A673 (cell line): ENCODE measurements around the gene SLC17A7. TPM values are rescaled to one million over a fixed set of nuclear protein-coding genes. Genes with fewer than 3 reads are reported as not detected.

Experiments
- BruUV-seq: library from RNA; stranded (reverse); fragments of 400-500 nt; replicated peaks from 2 replicates; lab custom pipeline; 2021; lab: Mats Ljungman, UMichigan
- CTCF ChIA-PET: fragments of 300-600 bp; sonication (Branson Sonifier 250); formaldehyde crosslinking; loops from one replicate; lab custom pipeline; 2022; ENCODE audit warnings: antibody characterized with exemption; lab: Charles Lee
- POLR2A ChIA-PET: fragments of 300-600 bp; sonication (Branson Sonifier 250); formaldehyde crosslinking; loops from one replicate; lab custom pipeline; 2022; ENCODE audit warnings: antibody characterized with exemption; ENCODE audit not compliant: low non-redundant PET; lab: Charles Lee
- DNase-seq: peaks from one replicate; pipeline ENCODE4 v3.0.0-alpha.2; 2015; ENCODE audit warnings: low spot score
- H3K27ac ChIP-seq: fragments of 200-600 bp; sonication (generic); 2 replicates; pipeline ENCODE4 v1.5.1; 2016; ENCODE audit warnings: mixed run types, low read depth, mild to moderate bottlenecking, mixed read lengths, antibody characterized with exemption, low read length; ENCODE audit not compliant: poor library complexity, severe bottlenecking
- H3K27me3 ChIP-seq: fragments of 200-600 bp; sonication (generic); replicated peaks from 2 replicates; pipeline ENCODE4 v1.6.1; 2017; ENCODE audit warnings: mixed run types, low read depth, mild to moderate bottlenecking, mixed read lengths, antibody characterized with exemption, low read length; ENCODE audit not compliant: insufficient read depth, poor library complexity
- H3K36me3 ChIP-seq: fragments of 200-600 bp; sonication (generic); 2 replicates; pipeline ENCODE4 v1.6.1; 2016; ENCODE audit warnings: mixed run types, mild to moderate bottlenecking, mixed read lengths, antibody characterized with exemption, low read length; ENCODE audit not compliant: insufficient read depth, poor library complexity, severe bottlenecking
- H3K4me1 ChIP-seq: fragments of 200-600 bp; sonication (generic); 2 replicates; pipeline ENCODE4 v1.6.1; 2017; ENCODE audit warnings: mixed run types, mild to moderate bottlenecking, mixed read lengths, antibody characterized with exemption, low read length; ENCODE audit not compliant: insufficient read depth, poor library complexity, severe bottlenecking
- H3K4me3 ChIP-seq: fragments of 200-600 bp; sonication (generic); 2 replicates; pipeline ENCODE4 v1.5.1; 2016; ENCODE audit warnings: low read depth, mixed run types, mild to moderate bottlenecking, mixed read lengths, low read length; ENCODE audit not compliant: poor library complexity, severe bottlenecking
- H3K9me3 ChIP-seq: fragments of 200-600 bp; sonication (generic); 2 replicates; pipeline ENCODE4 v1.6.1; 2016; ENCODE audit warnings: mixed run types, low read depth, mild to moderate bottlenecking, mixed read lengths, antibody characterized with exemption, low read length; ENCODE audit not compliant: poor library complexity, severe bottlenecking
- EZH2 ChIP-seq: fragments of 200-600 bp; sonication (generic); IDR thresholded peaks from 2 replicates; pipeline ENCODE4 v1.6.1; 2017; ENCODE audit warnings: borderline replicate concordance, low read depth, mild to moderate bottlenecking, mixed read lengths, antibody characterized with exemption, low read length; ENCODE audit not compliant: poor library complexity, severe bottlenecking
- intact Hi-C: fragments of 100-400 bp; cut with micrococcal nuclease; formaldehyde crosslinking; loops from one replicate; pipeline ENCODE4 v1.10.0; 2022; ENCODE audit not compliant: unreplicated experiment
- total RNA-seq: library from RNA; stranded (reverse); gene quantifications from 2 replicates; pipeline ENCODE4 v1.2.3, GENCODE V29; 2021
- TF ChIP-seq, protein P1 (sequence below): fragments of 300-800, 200-600 bp; sonication (generic); conservative IDR thresholded peaks from 2 replicates; pipeline ENCODE4 v1.5.1; 2017; ENCODE audit warnings: low read depth, mild to moderate bottlenecking, antibody characterized with exemption, low read length, moderate library complexity, mixed read lengths

SLC17A7 gene
- total RNA-seq, 1 experiment from 2014 or later, result 1.7 TPM

DNA sequence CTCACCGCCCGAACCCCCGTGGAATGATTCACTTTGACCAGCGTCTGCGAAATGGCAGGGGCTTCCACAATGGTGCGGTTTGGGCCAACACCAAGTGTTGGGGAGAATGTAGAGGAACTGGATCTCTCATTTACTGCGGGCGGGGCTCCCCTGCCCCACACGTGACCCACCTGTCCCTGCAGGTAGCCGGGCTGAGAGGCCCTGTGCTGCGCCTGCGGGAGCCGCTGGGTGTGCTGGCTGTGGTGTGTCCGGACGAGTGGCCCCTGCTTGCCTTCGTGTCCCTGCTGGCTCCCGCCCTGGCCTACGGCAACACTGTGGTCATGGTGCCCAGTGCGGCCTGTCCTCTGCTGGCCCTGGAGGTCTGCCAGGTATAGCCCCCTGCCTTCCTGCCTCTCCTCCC lies 26.9 kb upstream of the SLC17A7 start:
- H3K36me3 ChIP-seq, result no peaks in the 10 kb centered on the region
- no TSS peak for BruUV-seq
- peaks cover 8% of the 10 kb centered on the region for H3K4me1 ChIP-seq
- H3K27me3 ChIP-seq, result no peaks in the 10 kb centered on the region
- ChIA-PET CTCF (no interaction called here), POLR2A (no interaction called here)
- H3K9me3 ChIP-seq, result no peaks in the 10 kb centered on the region
- TF ChIP-seq, protein P1, sequence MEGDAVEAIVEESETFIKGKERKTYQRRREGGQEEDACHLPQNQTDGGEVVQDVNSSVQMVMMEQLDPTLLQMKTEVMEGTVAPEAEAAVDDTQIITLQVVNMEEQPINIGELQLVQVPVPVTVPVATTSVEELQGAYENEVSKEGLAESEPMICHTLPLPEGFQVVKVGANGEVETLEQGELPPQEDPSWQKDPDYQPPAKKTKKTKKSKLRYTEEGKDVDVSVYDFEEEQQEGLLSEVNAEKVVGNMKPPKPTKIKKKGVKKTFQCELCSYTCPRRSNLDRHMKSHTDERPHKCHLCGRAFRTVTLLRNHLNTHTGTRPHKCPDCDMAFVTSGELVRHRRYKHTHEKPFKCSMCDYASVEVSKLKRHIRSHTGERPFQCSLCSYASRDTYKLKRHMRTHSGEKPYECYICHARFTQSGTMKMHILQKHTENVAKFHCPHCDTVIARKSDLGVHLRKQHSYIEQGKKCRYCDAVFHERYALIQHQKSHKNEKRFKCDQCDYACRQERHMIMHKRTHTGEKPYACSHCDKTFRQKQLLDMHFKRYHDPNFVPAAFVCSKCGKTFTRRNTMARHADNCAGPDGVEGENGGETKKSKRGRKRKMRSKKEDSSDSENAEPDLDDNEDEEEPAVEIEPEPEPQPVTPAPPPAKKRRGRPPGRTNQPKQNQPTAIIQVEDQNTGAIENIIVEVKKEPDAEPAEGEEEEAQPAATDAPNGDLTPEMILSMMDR, result no peak
- TF ChIP-seq EZH2, result no peak
- H3K4me3 ChIP-seq, result no peak overlapping the region
- DNase-seq, result no peak
- intact Hi-C loops, result no loop called here
- no peak overlapping the region for H3K27ac ChIP-seq

DNA sequence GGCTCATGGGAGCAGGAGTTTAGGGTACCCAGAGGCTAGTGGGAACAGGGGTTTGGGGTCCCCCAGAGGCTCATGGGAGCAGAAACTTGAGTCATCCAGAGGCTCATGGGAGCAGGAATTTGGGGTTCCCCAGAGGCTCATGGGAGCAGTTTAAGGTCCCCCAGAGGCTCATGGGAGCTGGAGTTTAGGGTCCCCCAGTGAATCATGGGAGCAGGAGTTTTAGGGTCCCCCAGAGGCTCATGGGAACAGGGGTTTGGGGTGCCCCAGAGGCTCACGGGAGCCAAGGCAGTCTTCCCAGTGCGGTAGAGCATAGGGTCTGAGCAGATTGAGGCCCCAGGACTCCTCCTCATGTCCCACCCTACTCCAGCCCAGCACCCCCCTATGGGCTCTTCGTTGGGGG lies 24.0 kb upstream of the SLC17A7 start:
- BruUV-seq, result no TSS peak
- Histone ChIP-seq H3K27me3 (no peaks in the 10 kb centered on the region), H3K4me1 (peaks cover 8% of the 10 kb centered on the region), H3K4me3 (no peak overlapping the region), H3K27ac (no peak overlapping the region), H3K9me3 (no peaks in the 10 kb centered on the region), H3K36me3 (no peaks in the 10 kb centered on the region)
- POLR2A ChIA-PET, result no interaction called here
- CTCF ChIA-PET, result no interaction called here
- intact Hi-C loops, result no loop called here
- DNase-seq, result no peak
- no peak for TF ChIP-seq EZH2
- TF ChIP-seq, protein P1, result no peak

DNA sequence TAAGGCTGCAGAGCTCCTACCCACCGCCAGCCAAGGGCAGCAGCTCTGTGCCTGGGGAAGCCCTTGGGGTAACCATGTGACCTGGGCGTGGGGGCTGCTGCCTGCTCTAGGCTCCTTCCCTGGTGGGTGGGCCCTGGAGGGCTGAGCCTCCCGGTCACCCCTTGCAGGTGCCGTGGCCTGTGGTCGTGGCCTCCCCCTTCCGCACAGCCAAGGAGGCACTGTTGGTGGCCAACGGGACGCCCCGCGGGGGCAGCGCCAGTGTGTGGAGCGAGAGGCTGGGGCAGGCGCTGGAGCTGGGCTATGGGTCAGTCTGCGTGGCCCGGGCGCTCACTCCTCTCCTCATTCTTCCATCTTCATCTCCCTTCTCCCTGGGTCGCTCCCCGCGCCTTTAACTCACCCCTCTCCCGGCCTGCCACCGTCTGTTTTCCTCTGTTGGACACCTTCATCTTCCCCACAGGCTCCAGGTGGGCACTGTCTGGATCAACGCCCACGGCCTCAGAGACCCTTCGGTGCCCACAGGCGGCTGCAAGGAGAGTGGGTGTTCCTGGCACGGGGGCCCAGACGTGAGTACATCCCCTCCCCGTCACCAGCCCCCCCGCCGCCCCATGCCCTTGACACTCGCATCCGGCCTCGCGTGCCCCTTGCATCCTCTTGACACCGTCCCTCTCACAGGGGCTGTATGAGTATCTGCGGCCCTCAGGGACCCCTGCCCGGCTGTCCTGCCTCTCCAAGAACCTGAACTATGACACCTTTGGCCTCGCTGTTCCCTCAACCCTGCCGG lies 22.8 kb upstream of the SLC17A7 start:
- CTCF ChIA-PET, result no interaction called here
- Histone ChIP-seq H3K4me1 (peaks cover 7% of the 10 kb centered on the region), H3K27me3 (no peaks in the 10 kb centered on the region), H3K9me3 (no peaks in the 10 kb centered on the region), H3K36me3 (no peaks in the 10 kb centered on the region), H3K27ac (no peak overlapping the region), H3K4me3 (no peak overlapping the region)
- intact Hi-C loops, result no loop called here
- BruUV-seq, result no TSS peak
- POLR2A ChIA-PET, result no interaction called here
- DNase-seq, result no peak
- TF ChIP-seq EZH2, result no peak

- intact Hi-C loops, result no loop called here
- Histone ChIP-seq H3K27me3 (no peaks in the 10 kb centered on the region), H3K9me3 (no peaks in the 10 kb centered on the region), H3K4me3 (no peak overlapping the region), H3K36me3 (no peaks in the 10 kb centered on the region), H3K4me1 (no peaks in the 10 kb centered on the region), H3K27ac (no peak overlapping the region)
- no TSS peak for BruUV-seq
- ChIA-PET CTCF (no interaction called here), POLR2A (no interaction called here)
- DNase-seq, result no peak
- TF ChIP-seq, protein P1, result no peak
- no peak for TF ChIP-seq EZH2
These were observed 21.2 kb upstream of the SLC17A7 start for GRCh38 chr19:49462492-49462891.
